Memory B cell (primary cell): ENCODE data around the gene ZNF697.
"Not testable (repeated sequence)": the region's sequence is repeated elsewhere in the genome, so short reads cannot be mapped to it uniquely, and the experiment has no call there.

Source experiments
- ATAC-seq: fragments of 150-1000 bp; cut with Tn5 transposase; 2 replicates; pipeline ENCODE4 v1.10.0; 2021; ENCODE audit warnings: low read depth, mild to moderate bottlenecking, moderate library complexity
- DNase-seq, 2 donors: peaks; one replicate each; pipeline ENCODE4 v3.0.0; 2022; ENCODE audit warnings: low spot score in 2 of 2
- H3K27ac Mint-ChIP-seq: one replicate; pipeline ENCODE4 v1.8.0; 2022; ENCODE audit warnings: mild to moderate bottlenecking, moderate library complexity, mixed read lengths
- H3K27me3 Mint-ChIP-seq: one replicate; pipeline ENCODE4 v1.8.0; 2022; ENCODE audit warnings: mixed read lengths
- H3K36me3 Mint-ChIP-seq: one replicate; pipeline ENCODE4 v1.8.0; 2022; ENCODE audit warnings: mild to moderate bottlenecking, mixed read lengths
- H3K4me1 Mint-ChIP-seq: one replicate; pipeline ENCODE4 v1.8.0; 2022; ENCODE audit warnings: mixed read lengths
- H3K4me3 Mint-ChIP-seq: one replicate; pipeline ENCODE4 v1.8.0; 2022; ENCODE audit warnings: mild to moderate bottlenecking, moderate library complexity, mixed read lengths
- H3K9me3 Mint-ChIP-seq: one replicate; pipeline ENCODE4 v1.8.0; 2022; ENCODE audit warnings: mixed read lengths

The ZNF697 gene

GRCh38 chr1:119632103-119632490 lies 16.0 kb downstream of the ZNF697 start:
- peaks cover 15% of the 10 kb centered on the region for H3K27me3 Mint-ChIP-seq
- H3K9me3 Mint-ChIP-seq = no peaks in the 10 kb centered on the region
- H3K4me1 Mint-ChIP-seq = no peaks in the 10 kb centered on the region
- no peak overlapping the region for H3K27ac Mint-ChIP-seq
- no peak overlapping the region for H3K4me3 Mint-ChIP-seq
- no peaks in the 10 kb centered on the region for H3K36me3 Mint-ChIP-seq
- ATAC-seq (no peak), DNase-seq (no peak)

GRCh38 chr1:119631433-119632102 lies 16.5 kb downstream of the ZNF697 start:
- Mint-ChIP-seq H3K9me3 (no peaks in the 10 kb centered on the region), H3K27ac (no peak overlapping the region), H3K36me3 (no peaks in the 10 kb centered on the region), H3K27me3 (peaks cover 15% of the 10 kb centered on the region), H3K4me3 (no peak overlapping the region), H3K4me1 (no peaks in the 10 kb centered on the region)
- DNase-seq = no peak
- ATAC-seq = no peak

GRCh38 chr1:119631086-119631432 lies 17.0 kb downstream of the ZNF697 start:
- H3K4me1 Mint-ChIP-seq = no peaks in the 10 kb centered on the region
- no peak overlapping the region for H3K4me3 Mint-ChIP-seq
- peaks cover 15% of the 10 kb centered on the region for H3K27me3 Mint-ChIP-seq
- H3K27ac Mint-ChIP-seq = no peak overlapping the region
- H3K9me3 Mint-ChIP-seq = no peaks in the 10 kb centered on the region
- no peaks in the 10 kb centered on the region for H3K36me3 Mint-ChIP-seq
- ATAC-seq = no peak
- no peak for DNase-seq

GRCh38 chr1:119626841-119627240 lies 21.2 kb downstream of the ZNF697 start:
- peaks cover 6% of the 10 kb centered on the region for H3K27me3 Mint-ChIP-seq
- ATAC-seq (no peak), DNase-seq (no peak)
- no peaks in the 10 kb centered on the region for H3K9me3 Mint-ChIP-seq
- no peaks in the 10 kb centered on the region for H3K36me3 Mint-ChIP-seq
- H3K27ac Mint-ChIP-seq = no peak overlapping the region
- H3K4me1 Mint-ChIP-seq = no peaks in the 10 kb centered on the region
- H3K4me3 Mint-ChIP-seq = no peak overlapping the region

GRCh38 chr1:119626011-119626545 lies 22.0 kb downstream of the ZNF697 start:
- DNase-seq = no peak
- no peaks in the 10 kb centered on the region for H3K36me3 Mint-ChIP-seq
- H3K27me3 Mint-ChIP-seq = peaks cover 6% of the 10 kb centered on the region
- no peak for ATAC-seq
- H3K27ac Mint-ChIP-seq = no peak overlapping the region
- no peaks in the 10 kb centered on the region for H3K9me3 Mint-ChIP-seq
- no peak overlapping the region for H3K4me3 Mint-ChIP-seq
- H3K4me1 Mint-ChIP-seq = no peaks in the 10 kb centered on the region

GRCh38 chr1:119623678-119624077 lies 24.4 kb downstream of the ZNF697 start:
- Mint-ChIP-seq H3K4me1 (no peaks in the 10 kb centered on the region), H3K27me3 (peaks cover 2% of the 10 kb centered on the region), H3K9me3 (no peaks in the 10 kb centered on the region), H3K36me3 (no peaks in the 10 kb centered on the region), H3K27ac (no peak overlapping the region), H3K4me3 (no peak overlapping the region)
- no peak for DNase-seq
- ATAC-seq = no peak

- no peaks in the 10 kb centered on the region for H3K36me3 Mint-ChIP-seq
- peaks cover 2% of the 10 kb centered on the region for H3K27me3 Mint-ChIP-seq
- DNase-seq (no peak), ATAC-seq (no peak)
- no peaks in the 10 kb centered on the region for H3K9me3 Mint-ChIP-seq
- H3K27ac Mint-ChIP-seq = no peak overlapping the region
- no peaks in the 10 kb centered on the region for H3K4me1 Mint-ChIP-seq
- no peak overlapping the region for H3K4me3 Mint-ChIP-seq
Measured at GRCh38 chr1:119623193-119623515, 24.9 kb downstream of the ZNF697 start.

- no peaks in the 10 kb centered on the region for H3K9me3 Mint-ChIP-seq
- no peaks in the 10 kb centered on the region for H3K36me3 Mint-ChIP-seq
- H3K27ac Mint-ChIP-seq = no peak overlapping the region
- ATAC-seq (no peak), DNase-seq (no peak)
- H3K4me3 Mint-ChIP-seq = no peak overlapping the region
- H3K4me1 Mint-ChIP-seq = no peaks in the 10 kb centered on the region
- peaks cover 2% of the 10 kb centered on the region for H3K27me3 Mint-ChIP-seq
Measured at GRCh38 chr1:119622311-119623192, 25.5 kb downstream of the ZNF697 start.

GRCh38 chr1:119621705-119622104 lies 26.4 kb downstream of the ZNF697 start:
- Mint-ChIP-seq H3K4me3 (no peak overlapping the region), H3K4me1 (no peaks in the 10 kb centered on the region)

GRCh38 chr1:119617751-119618691 lies 30.0 kb downstream of the ZNF697 start:
- H3K4me1 Mint-ChIP-seq = no peaks in the 10 kb centered on the region
- peaks cover 2% of the 10 kb centered on the region for H3K27me3 Mint-ChIP-seq
- no peak overlapping the region for H3K4me3 Mint-ChIP-seq
- DNase-seq = no peak
- no peak for ATAC-seq
- H3K9me3 Mint-ChIP-seq = no peaks in the 10 kb centered on the region
- no peaks in the 10 kb centered on the region for H3K36me3 Mint-ChIP-seq
- no peak overlapping the region for H3K27ac Mint-ChIP-seq

More at GRCh38 chr1:119621705-119622104, 26.4 kb downstream of the ZNF697 start:
- H3K9me3 Mint-ChIP-seq = no peaks in the 10 kb centered on the region
- no peaks in the 10 kb centered on the region for H3K36me3 Mint-ChIP-seq
- ATAC-seq (no peak), DNase-seq (no peak)
- peaks cover 2% of the 10 kb centered on the region for H3K27me3 Mint-ChIP-seq
- H3K27ac Mint-ChIP-seq = no peak overlapping the region

GRCh38 chr1:119616748-119617147 lies 31.3 kb downstream of the ZNF697 start:
- H3K4me3 Mint-ChIP-seq, H3K4me1 Mint-ChIP-seq, ATAC-seq, H3K9me3 Mint-ChIP-seq, H3K27me3 Mint-ChIP-seq, H3K36me3 Mint-ChIP-seq, H3K27ac Mint-ChIP-seq, DNase-seq: not testable (repeated sequence)

- not testable (repeated sequence) for H3K9me3 Mint-ChIP-seq, ATAC-seq, H3K27me3 Mint-ChIP-seq, DNase-seq, H3K4me3 Mint-ChIP-seq, H3K4me1 Mint-ChIP-seq, H3K36me3 Mint-ChIP-seq, H3K27ac Mint-ChIP-seq
Measured at GRCh38 chr1:119615100-119615499, 33.0 kb downstream of the ZNF697 start.

- Mint-ChIP-seq H3K9me3 (no peaks in the 10 kb centered on the region), H3K36me3 (no peaks in the 10 kb centered on the region), H3K27ac (no peak overlapping the region), H3K4me1 (peaks cover 3% of the 10 kb centered on the region), H3K4me3 (no peak overlapping the region), H3K27me3 (peaks cover 9% of the 10 kb centered on the region)
- DNase-seq (peak; percentile 41 to 43), ATAC-seq (peak; percentile 82)
Measured at GRCh38 chr1:119613769-119614720, 34.0 kb downstream of the ZNF697 start.
